Lower lobe of right lung (tissue), 2 donors: ENCODE measurements around the gene ARHGAP32. TPM values are rescaled to one million over a fixed set of nuclear protein-coding genes. Genes with fewer than 3 reads are reported as not detected.
"Not testable (repeated sequence)": the region's sequence is repeated elsewhere in the genome, so short reads cannot be mapped to it uniquely, and the experiment has no call there.

Experiments used
- ATAC-seq, 2 donors: fragments of 200-7000 bp; cut with Tn5 transposase; one replicate each; pipeline ENCODE4 v1.9.1; 2020 to 2022; ENCODE audit warnings: mild to moderate bottlenecking in 2 of 2, moderate library complexity in 2 of 2
- DNase-seq: peaks from one replicate; pipeline ENCODE4 v3.0.0-alpha.2; 2020
- H3K27ac ChIP-seq: fragments of 200-600 bp; one replicate; pipeline ENCODE4 v1.8.0; 2022
- H3K27me3 ChIP-seq: fragments of 200-600 bp; one replicate; pipeline ENCODE4 v1.8.0; 2022; ENCODE audit warnings: low read depth
- H3K36me3 ChIP-seq: fragments of 200-600 bp; one replicate; pipeline ENCODE4 v1.8.0; 2022; ENCODE audit warnings: mild to moderate bottlenecking
- H3K4me1 ChIP-seq: fragments of 200-600 bp; one replicate; pipeline ENCODE4 v1.8.0; 2022
- H3K4me3 ChIP-seq: fragments of 200-600 bp; one replicate; pipeline ENCODE4 v1.8.0; 2022; ENCODE audit warnings: mild to moderate bottlenecking
- H3K9me3 ChIP-seq: fragments of 200-600 bp; one replicate; pipeline ENCODE4 v1.8.0; 2022
- CTCF ChIP-seq: fragments of 200-600 bp; IDR thresholded peaks from one replicate; pipeline ENCODE4 v1.8.0; 2022; ENCODE audit warnings: antibody characterized with exemption, mild to moderate bottlenecking
- intact Hi-C: fragments of 100-400 bp; cut with DNase I; formaldehyde crosslinking; loops from one replicate; pipeline ENCODE4 v1.11.0; 2022
- total RNA-seq: library from RNA; stranded (reverse); fragmentation: NEBNext Ultra II Directional; extraction: Animal tissue kit (Norgen Biotek cat#: 25700); gene quantifications from one replicate; pipeline ENCODE4 v1.2.1, GENCODE V29; 2021
- donor health status: DM: no; HTN: yes; CAD: no; lungs with severe emphysema.

The ARHGAP32 gene
- total RNA-seq, 1 donor from 2014 or later = 27.9 TPM

DNA sequence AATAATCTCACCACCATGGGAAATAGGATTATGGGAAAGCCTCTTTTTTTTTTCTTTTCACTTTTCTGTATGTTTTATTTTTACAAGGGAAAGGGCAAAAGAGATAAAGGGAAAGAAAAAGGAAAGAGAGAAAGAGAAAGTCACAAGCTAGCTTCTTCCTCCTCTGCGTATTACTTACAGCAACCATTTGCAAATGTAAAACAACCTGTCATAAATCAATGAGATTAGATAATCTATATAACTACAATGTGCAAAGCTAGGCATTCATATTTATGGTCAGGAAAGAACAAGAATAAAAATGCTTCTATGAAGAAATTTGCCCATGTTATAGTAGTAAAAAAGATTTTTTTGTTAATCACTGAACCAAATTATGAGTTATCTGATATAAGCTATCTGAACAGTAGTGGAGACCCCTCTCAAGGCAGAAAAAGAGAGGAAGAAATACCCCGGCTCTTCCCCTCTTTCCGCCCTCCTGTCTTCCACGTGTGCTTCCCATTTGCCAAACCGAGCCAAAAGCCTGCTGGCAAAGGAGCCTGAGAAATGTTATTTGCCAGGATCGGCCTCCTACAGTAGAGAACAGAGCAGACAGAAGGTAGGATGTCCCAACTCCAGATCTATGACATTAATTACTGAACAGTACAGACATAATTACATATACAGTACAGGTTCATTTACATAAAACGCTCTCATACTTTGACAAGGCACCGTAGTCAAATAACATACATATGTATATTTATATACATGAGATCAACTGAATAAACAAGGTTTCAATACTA lies 50.2 kb downstream of the ARHGAP32 start:
- Histone ChIP-seq H3K9me3 (no peaks in the 10 kb centered on the region), H3K4me1 (no peaks in the 10 kb centered on the region), H3K36me3 (no peaks in the 10 kb centered on the region), H3K27ac (no peak overlapping the region), H3K4me3 (no peak overlapping the region), H3K27me3 (no peaks in the 10 kb centered on the region)
- TF ChIP-seq CTCF = no peak
- intact Hi-C loops = no loop called here
- DNase-seq = no peak
- no peak for ATAC-seq

- no peak for TF ChIP-seq CTCF
- no peak overlapping the region for H3K4me3 ChIP-seq
- H3K36me3 ChIP-seq = no peaks in the 10 kb centered on the region
- DNase-seq (no peak), ATAC-seq (no peak)
- intact Hi-C loops = no loop called here
- H3K4me1 ChIP-seq = no peaks in the 10 kb centered on the region
- no peaks in the 10 kb centered on the region for H3K27me3 ChIP-seq
- H3K27ac ChIP-seq = no peak overlapping the region
- H3K9me3 ChIP-seq = no peaks in the 10 kb centered on the region
These were observed 60.8 kb downstream of the ARHGAP32 start for GRCh38 chr11:129131316-129131715.

- H3K27ac ChIP-seq, intact Hi-C loops, ATAC-seq, H3K36me3 ChIP-seq, H3K4me1 ChIP-seq, H3K4me3 ChIP-seq, H3K9me3 ChIP-seq, DNase-seq, H3K27me3 ChIP-seq: not testable (repeated sequence)
These were observed 63.1 kb downstream of the ARHGAP32 start for GRCh38 chr11:129128881-129129620.

- ATAC-seq = no peak
These were observed 73.1 kb downstream of the ARHGAP32 start for GRCh38 chr11:129119036-129119435.

DNA sequence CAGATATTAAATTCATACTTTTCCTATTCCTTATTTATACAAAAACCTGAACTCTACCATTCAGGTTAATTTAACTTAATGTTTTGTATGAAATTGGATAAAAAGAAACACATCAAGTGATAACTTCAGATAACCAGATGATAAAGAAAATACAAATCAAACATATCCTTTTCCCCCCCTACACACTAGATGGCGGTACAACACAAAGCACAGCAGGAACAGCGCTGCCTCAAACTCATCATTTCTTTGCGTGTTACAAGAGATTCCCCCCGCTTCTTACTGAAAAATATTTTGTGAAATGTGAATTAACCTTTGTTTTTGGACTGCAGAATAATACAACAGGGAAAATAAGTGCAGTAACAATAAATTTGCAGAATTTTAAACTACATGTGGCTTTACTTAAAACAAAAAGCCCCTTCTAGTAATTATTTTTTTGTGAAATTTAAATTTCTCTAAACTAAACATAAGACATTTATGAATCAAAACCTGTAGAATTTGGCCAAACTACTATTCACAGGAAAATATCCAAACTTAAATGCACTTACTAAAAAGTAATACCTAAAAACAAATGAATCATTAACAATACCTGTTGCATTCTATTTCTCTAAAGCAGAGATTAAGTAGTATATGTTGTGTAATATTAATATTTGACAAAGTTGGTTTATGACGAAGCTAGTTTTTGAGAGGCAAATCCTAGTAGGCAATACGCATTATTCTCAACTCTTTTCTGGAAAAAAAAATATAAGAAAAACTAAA lies 74.4 kb downstream of the ARHGAP32 start:
- no peaks in the 10 kb centered on the region for H3K36me3 ChIP-seq
- DNase-seq (no peak), ATAC-seq (peak in 1 of 2 donors; percentile 71)
- no peaks in the 10 kb centered on the region for H3K4me1 ChIP-seq
- H3K27me3 ChIP-seq = no peaks in the 10 kb centered on the region
- TF ChIP-seq CTCF = peak; percentile 79
- intact Hi-C loops = loop anchor here (5.0 kb wide), 1 partner anchor 215 kb away; no protein-coding TSS in a partner anchor
- no peak overlapping the region for H3K27ac ChIP-seq
- H3K4me3 ChIP-seq = no peak overlapping the region
- H3K9me3 ChIP-seq = no peaks in the 10 kb centered on the region

More at GRCh38 chr11:129119036-129119435, 73.1 kb downstream of the ARHGAP32 start:
- Histone ChIP-seq H3K9me3 (no peaks in the 10 kb centered on the region), H3K4me1 (no peaks in the 10 kb centered on the region), H3K27me3 (no peaks in the 10 kb centered on the region), H3K4me3 (no peak overlapping the region), H3K36me3 (peaks cover 4% of the 10 kb centered on the region), H3K27ac (no peak overlapping the region)
- TF ChIP-seq CTCF = no peak
- no peak for DNase-seq
- intact Hi-C loops = loop anchor here (5.0 kb wide), 1 partner anchor 213 kb away; no protein-coding TSS in a partner anchor
